ENCODE data around the gene LAYN.

LAYN gene

GRCh38 chr11:111531136-111531535 is 9.4 kb upstream of the LAYN start:
- DNase-seq, result no peak

GRCh38 chr11:111531687-111532364 is 8.7 kb upstream of the LAYN start:
- DNase-seq, result peak in 1 of 56 donors; percentile 16

GRCh38 chr11:111532365-111532709 is 8.2 kb upstream of the LAYN start:
- DNase-seq, result no peak

GRCh38 chr11:111535281-111535680 is 5.2 kb upstream of the LAYN start:
- no peak for DNase-seq

DNA sequence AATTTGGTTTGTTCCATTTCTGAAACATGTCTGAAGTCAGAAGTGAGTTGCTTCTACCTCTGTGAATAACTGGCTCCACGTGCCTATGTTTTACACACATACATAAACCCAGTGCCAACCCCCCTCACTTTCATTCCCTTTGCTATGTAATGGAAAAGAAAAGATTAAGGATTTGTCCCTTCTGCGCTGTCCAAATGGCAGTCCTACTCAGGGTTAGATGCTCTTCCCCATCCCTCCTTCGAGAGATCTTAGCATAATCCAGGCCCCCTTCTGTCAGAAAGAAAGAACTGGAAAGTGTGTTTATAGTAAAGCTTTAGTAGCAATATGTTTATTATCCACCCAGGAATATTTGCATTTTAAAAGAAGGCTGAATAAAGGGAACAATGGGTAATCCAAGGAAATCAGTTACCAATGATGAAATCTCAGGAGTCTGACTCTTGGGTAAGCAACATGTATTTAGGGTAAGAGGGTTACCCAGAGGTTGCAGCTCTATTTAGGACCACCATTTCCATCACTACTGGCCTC is 3.1 kb upstream of the LAYN start:
- no peak for DNase-seq

- no peak for DNase-seq
These were observed 2.0 kb upstream of the LAYN start for GRCh38 chr11:111538407-111539114.

GRCh38 chr11:111539426-111540113 is 950 bp upstream of the LAYN start:
- DNase-seq, result no peak

GRCh38 chr11:111540937-111541253 is 375 bp downstream of the LAYN start:
- peak in 1 of 56 donors; percentile 36 for DNase-seq

- peak in 16 of 56 donors; percentile 7 to 55 (median 26) for DNase-seq
These were observed 938 bp downstream of the LAYN start for GRCh38 chr11:111541254-111542061.

DNA sequence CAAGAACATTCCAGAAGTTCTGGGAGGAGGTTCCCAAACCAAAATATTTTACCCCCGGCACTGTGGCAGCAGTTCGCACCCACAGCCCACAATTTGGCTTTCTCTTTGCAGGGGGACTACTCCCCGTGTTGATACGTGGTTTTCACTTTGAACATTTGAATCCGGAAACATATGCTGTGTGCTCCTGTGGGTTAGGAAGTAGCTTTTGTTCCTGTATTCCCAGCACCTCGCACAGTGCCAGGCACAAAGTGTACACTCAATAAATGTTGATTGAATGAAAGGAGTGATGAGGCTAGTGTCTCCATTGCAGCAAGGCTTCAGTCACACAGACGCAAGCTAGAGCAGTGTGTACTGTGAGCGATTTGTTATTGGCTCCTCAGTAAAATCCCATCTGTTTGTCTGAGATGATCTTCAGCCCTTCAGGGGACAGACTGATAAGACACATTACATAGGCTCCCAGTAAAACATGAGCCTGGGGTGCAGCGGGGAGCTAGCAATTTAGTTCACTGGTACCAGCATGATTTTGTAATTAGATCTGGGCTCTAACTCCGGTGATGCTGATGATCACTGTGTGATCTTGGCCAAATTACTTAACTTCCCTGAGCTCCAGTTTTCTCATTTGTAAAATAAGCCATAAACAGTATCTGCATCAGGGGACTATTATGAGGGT is 2.2 kb downstream of the LAYN start:
- no peak for DNase-seq

DNA sequence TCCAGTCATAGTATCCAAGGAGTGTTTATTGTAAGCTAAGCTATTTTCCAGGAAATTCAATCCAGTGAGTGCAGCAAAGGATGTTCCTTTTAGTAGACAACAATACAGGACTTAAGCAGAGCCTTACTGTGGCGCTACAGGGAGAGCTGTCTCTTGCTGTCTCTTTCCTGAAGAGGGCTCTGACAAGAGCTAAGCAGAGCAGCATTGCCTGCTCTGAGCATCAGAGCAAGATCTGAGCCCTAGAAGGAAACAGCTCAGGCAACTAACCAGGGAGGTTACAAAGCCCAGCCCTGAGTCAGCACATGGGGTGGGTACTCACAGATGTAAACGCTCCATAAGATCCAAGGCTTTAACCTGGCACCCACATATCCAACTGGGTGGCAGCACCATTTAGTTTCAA is 8.0 kb downstream of the LAYN start:
- DNase-seq, result no peak

GRCh38 chr11:111549196-111549868 is 8.8 kb downstream of the LAYN start:
- DNase-seq, result no peak

GRCh38 chr11:111549869-111550203 is 9.3 kb downstream of the LAYN start:
- DNase-seq, result no peak

DNA sequence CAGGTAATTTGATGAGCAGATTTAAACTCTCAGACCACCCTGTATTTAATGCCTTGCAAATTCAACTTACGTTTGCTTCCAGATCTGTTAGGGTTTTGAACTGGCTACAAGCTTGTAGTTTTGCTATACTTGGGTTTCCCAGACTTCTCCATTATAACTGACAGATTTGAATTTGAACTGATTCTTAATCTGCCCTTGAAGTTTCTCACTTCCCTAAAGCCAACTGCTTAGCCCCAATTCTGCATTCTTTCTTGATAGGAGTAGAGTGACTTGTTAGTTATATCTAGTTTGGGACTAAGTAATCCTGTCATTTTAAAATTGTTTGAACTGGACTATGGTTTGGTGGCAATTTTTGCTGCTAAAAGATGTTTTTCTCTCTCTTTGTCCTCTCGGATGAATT is 9.7 kb downstream of the LAYN start:
- DNase-seq, result no peak

GRCh38 chr11:111554532-111554931 is 14.0 kb downstream of the LAYN start:
- no peak for DNase-seq

GRCh38 chr11:111555255-111555654 is 14.7 kb downstream of the LAYN start:
- no peak for DNase-seq

GRCh38 chr11:111557425-111558111 is 17.0 kb downstream of the LAYN start:
- no peak for DNase-seq

DNA sequence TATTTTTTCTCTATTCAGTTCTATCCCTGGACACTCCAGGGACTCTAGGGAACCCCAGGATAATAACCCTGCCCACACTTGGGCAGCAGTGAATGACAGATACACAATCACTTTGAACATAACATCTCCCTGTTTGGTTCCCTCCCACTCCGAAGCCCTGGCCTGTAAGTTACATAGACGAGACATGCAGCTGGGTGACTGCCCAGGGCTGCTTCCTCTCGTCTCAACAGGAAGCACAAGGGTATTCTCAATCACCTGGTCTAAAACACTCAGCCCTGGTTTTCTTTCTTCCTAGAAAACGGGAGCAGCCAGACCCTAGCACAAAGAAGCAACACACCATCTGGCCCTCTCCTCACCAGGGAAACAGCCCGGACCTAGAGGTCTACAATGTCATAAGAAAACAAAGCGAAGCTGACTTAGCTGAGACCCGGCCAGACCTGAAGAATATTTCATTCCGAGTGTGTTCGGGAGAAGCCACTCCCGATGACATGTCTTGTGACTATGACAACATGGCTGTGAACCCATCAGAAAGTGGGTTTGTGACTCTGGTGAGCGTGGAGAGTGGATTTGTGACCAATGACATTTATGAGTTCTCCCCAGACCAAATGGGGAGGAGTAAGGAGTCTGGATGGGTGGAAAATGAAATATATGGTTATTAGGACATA is 19.4 kb downstream of the LAYN start:
- DNase-seq, result no peak

GRCh38 chr11:111560800-111561199 is 20.3 kb downstream of the LAYN start:
- no peak for DNase-seq

DNA sequence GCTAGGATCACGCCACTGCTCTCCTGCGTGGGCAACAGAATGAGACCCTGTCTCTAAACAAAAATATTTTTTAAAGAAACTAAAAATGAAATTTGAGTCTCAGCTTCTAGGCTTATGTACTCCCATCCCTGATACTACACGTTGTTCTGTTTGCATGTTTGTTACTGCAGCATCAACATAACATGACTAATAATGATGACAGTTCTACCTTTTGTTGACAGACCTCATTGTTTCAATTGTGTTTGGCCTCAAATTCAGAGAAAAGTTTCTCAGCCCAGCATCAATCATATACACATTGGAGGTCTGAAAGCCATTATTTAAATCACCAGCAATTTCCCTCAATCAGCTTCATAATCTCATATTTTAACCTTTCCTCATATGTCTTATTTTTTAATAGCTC is 20.8 kb downstream of the LAYN start:
- DNase-seq, result no peak
